Smooth muscle cell (in vitro differentiated cells): ENCODE measurements around the gene TYW1. TPM values are rescaled to one million over a fixed set of nuclear protein-coding genes. Genes with fewer than 3 reads are reported as not detected.
A peak's percentile ranks its signal among the peaks of the same experiment; 100 is the strongest.
"Not testable (repeated sequence)": the region's sequence is repeated elsewhere in the genome, so short reads cannot be mapped to it uniquely, and the experiment has no call there.

Source experiments
- DNase-seq: peaks from one replicate; lab custom pipeline; 2025; ENCODE audit not compliant: unreplicated experiment; lab: John Stamatoyannopoulos, UW
- H2AFZ ChIP-seq: fragments of 200-600 bp; sonication (generic); 2 replicates; pipeline ENCODE4 v1.6.0; 2016; ENCODE audit warnings: antibody characterized with exemption, low read depth, mild to moderate bottlenecking
- H3F3A ChIP-seq: fragments of 200-600 bp; sonication (generic); 2 replicates; pipeline ENCODE4 v1.6.0; 2017; ENCODE audit warnings: antibody characterized with exemption, low read depth
- H3K27ac ChIP-seq: fragments of 200-600 bp; sonication (generic); 2 replicates; pipeline ENCODE4 v1.5.1; 2016; ENCODE audit warnings: low read depth, mild to moderate bottlenecking
- H3K27me3 ChIP-seq: fragments of 200-600 bp; sonication (generic); 2 replicates; pipeline ENCODE4 v1.6.1; 2016; ENCODE audit warnings: low read depth, mild to moderate bottlenecking
- H3K36me3 ChIP-seq: fragments of 200-600 bp; sonication (generic); 2 replicates; pipeline ENCODE4 v1.5.1; 2016; ENCODE audit warnings: low read depth
- H3K4me1 ChIP-seq: fragments of 200-600 bp; sonication (generic); 2 replicates; pipeline ENCODE4 v1.5.1; 2016; ENCODE audit warnings: low read depth
- H3K4me2 ChIP-seq: fragments of 200-600 bp; sonication (generic); 2 replicates; pipeline ENCODE4 v1.6.0; 2016; ENCODE audit warnings: mild to moderate bottlenecking
- H3K4me3 ChIP-seq: fragments of 200-600 bp; sonication (generic); 2 replicates; pipeline ENCODE4 v1.5.1; 2016; ENCODE audit warnings: mild to moderate bottlenecking
- H3K79me2 ChIP-seq: fragments of 200-600 bp; sonication (generic); 2 replicates; pipeline ENCODE4 v1.6.0; 2016; ENCODE audit warnings: low read depth, mild to moderate bottlenecking
- H3K9ac ChIP-seq: fragments of 200-600 bp; sonication (generic); 2 replicates; pipeline ENCODE4 v1.6.0; 2016; ENCODE audit warnings: low read depth
- H3K9me3 ChIP-seq: fragments of 200-600 bp; sonication (generic); replicated peaks from 2 replicates; pipeline ENCODE4 v1.5.1; 2016; ENCODE audit warnings: low read depth
- H4K20me1 ChIP-seq: fragments of 200-600 bp; sonication (generic); 2 replicates; pipeline ENCODE4 v1.6.0; 2016; ENCODE audit warnings: low read depth
- WGBS: methylation state at CpG from one replicate; pipeline ENCODE4 v1.1.7; 2016; ENCODE audit warnings: low lambda C conversion rate; 5-methylcytosine and 5-hydroxymethylcytosine counted together
- polyA plus RNA-seq: library from polyadenylated mRNA; unstranded; fragments of >200 nt; fragmentation: Nextera tagmentation; extraction: Ambion mirVana; gene quantifications from 2 replicates; pipeline ENCODE4 v1.2.1, GENCODE V29; 2016
- total RNA-seq: library from RNA; depleted of rRNA; stranded (reverse); fragments of >200 nt; gene quantifications from 2 replicates; pipeline ENCODE4 v1.2.3, GENCODE V29; 2014

The TYW1 gene
- total and polyA plus RNA-seq, 2 experiments from 2014 or later, result 12.4 to 42.5 TPM

DNA sequence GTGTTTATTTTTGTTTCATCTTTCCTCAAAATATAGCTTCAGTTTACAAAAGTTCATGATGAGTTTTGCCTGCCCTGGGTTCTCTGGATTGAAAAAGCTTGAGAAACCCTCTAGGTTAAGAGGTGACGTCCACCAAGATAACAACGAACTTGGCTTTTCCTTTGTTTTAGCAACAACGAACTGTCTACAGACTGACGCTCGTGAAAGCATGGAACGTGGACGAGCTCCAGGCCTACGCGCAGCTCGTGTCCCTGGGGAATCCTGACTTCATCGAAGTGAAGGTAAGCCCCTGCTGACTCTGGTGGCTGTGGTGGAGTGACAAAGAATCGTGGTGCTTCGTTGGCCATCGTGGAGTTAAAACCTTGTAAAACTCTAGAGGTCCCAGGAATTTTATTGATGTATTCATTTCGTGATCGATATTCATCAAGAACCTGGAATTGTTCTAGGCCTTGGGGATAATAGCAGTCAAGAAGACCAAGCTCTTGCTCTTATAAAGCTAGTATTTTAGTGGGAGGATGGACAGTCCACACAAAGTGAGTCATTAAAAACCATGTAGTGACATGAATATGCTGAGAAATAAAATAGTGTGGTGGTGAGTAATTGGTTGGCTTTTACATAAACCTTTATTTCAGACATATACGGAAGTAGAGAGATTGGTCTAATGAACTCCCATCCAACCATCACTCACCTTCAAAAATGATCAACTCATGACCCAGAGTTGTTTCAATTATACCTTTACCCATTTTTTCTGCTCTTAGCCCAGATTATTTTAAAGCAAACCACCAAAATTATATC lies 186.5 kb downstream of the TYW1 start:
- not testable (repeated sequence) for H2AFZ ChIP-seq, H3K9ac ChIP-seq, H3K79me2 ChIP-seq, H3K4me1 ChIP-seq, H3K4me3 ChIP-seq, DNase-seq, H3K27ac ChIP-seq, H4K20me1 ChIP-seq, H3K4me2 ChIP-seq, H3F3A ChIP-seq, H3K36me3 ChIP-seq, H3K27me3 ChIP-seq, H3K9me3 ChIP-seq
- WGBS, result 78% methylated on average over 17 of the region's 17 CpGs

GRCh38 chr7:67184912-67185659 lies 188.5 kb downstream of the TYW1 start:
- not testable (repeated sequence) for H3K27me3 ChIP-seq, H3K9me3 ChIP-seq, H3K9ac ChIP-seq, H3K36me3 ChIP-seq, H3F3A ChIP-seq, H3K4me3 ChIP-seq, DNase-seq, H3K4me2 ChIP-seq, H3K4me1 ChIP-seq, H4K20me1 ChIP-seq, H2AFZ ChIP-seq, H3K79me2 ChIP-seq
- peak overlapping the region; percentile 44 for H3K27ac ChIP-seq
- WGBS, result 79% methylated on average over 9 of the region's 10 CpGs

DNA sequence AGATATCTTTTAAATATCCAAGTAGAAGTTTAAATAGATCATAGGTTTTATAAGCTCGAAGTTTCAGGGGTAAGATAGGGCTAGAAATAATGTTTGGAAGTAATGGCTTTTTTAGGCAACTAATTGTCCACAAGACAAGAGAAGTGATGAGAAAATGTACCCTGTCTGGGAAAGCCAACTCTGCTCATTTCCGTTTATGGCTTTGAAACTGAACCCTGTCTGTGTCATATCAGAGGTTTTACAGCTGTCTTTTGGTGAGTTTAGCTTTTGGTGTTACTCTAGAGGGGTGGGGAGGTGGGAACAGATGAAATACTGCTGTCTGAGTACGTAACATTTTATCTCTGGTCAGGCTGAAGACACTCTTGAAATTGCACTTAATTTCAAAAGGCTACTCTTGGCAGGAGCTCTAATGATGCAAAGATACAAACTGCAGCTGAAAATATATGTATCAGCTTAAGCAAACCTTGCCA lies 189.1 kb downstream of the TYW1 start:
- H3K79me2 ChIP-seq, H3K36me3 ChIP-seq, H2AFZ ChIP-seq, H3K27me3 ChIP-seq, H3K4me3 ChIP-seq, H3K9ac ChIP-seq, H3K4me1 ChIP-seq, DNase-seq, H3F3A ChIP-seq, H3K4me2 ChIP-seq, H4K20me1 ChIP-seq, H3K9me3 ChIP-seq: not testable (repeated sequence)
- WGBS, result 20% methylated on average over 2 of the region's 3 CpGs
- peak overlapping the region; percentile 44 for H3K27ac ChIP-seq

GRCh38 chr7:67189160-67189559 lies 192.5 kb downstream of the TYW1 start:
- not testable (repeated sequence) for H3K9me3 ChIP-seq, H3K27me3 ChIP-seq, H3K79me2 ChIP-seq, H4K20me1 ChIP-seq, H2AFZ ChIP-seq, H3K4me2 ChIP-seq, H3K9ac ChIP-seq, H3K4me3 ChIP-seq, DNase-seq, H3K4me1 ChIP-seq, H3F3A ChIP-seq, H3K36me3 ChIP-seq, H3K27ac ChIP-seq
- WGBS, result 84% methylated on average over 8 of the region's 8 CpGs

- H3K27me3 ChIP-seq, H3K9me3 ChIP-seq, H3K9ac ChIP-seq, H3F3A ChIP-seq, H3K36me3 ChIP-seq, H3K79me2 ChIP-seq, H3K4me3 ChIP-seq, H3K4me2 ChIP-seq, DNase-seq, H2AFZ ChIP-seq, H4K20me1 ChIP-seq, H3K4me1 ChIP-seq: not testable (repeated sequence)
- peak overlapping the region; percentile 31 for H3K27ac ChIP-seq
- 76% methylated on average over 3 of the region's 4 CpGs for WGBS
Observed at GRCh38 chr7:67189801-67190465, 193.3 kb downstream of the TYW1 start.

GRCh38 chr7:67191002-67191720 lies 194.5 kb downstream of the TYW1 start:
- H3K27me3 ChIP-seq, DNase-seq: not testable (repeated sequence)
- WGBS, result 76% methylated on average over 4 of the region's 5 CpGs

GRCh38 chr7:67192123-67192702 lies 195.6 kb downstream of the TYW1 start:
- H3K9ac ChIP-seq, H3K4me2 ChIP-seq, DNase-seq, H3F3A ChIP-seq, H2AFZ ChIP-seq, H3K79me2 ChIP-seq, H4K20me1 ChIP-seq, H3K27me3 ChIP-seq, H3K4me3 ChIP-seq, H3K4me1 ChIP-seq, H3K36me3 ChIP-seq, H3K9me3 ChIP-seq: not testable (repeated sequence)
- WGBS, result 93% methylated on average over 5 of the region's 5 CpGs
- peak overlapping the region; percentile 35 for H3K27ac ChIP-seq

More at GRCh38 chr7:67191002-67191720, 194.5 kb downstream of the TYW1 start:
- H3K4me1 ChIP-seq, H3K9ac ChIP-seq, H3F3A ChIP-seq, H4K20me1 ChIP-seq, H3K9me3 ChIP-seq, H3K4me3 ChIP-seq, H3K27ac ChIP-seq, H3K36me3 ChIP-seq, H3K4me2 ChIP-seq, H2AFZ ChIP-seq, H3K79me2 ChIP-seq: not testable (repeated sequence)
